ENCODE data around the gene SSX2IP.

DNA sequence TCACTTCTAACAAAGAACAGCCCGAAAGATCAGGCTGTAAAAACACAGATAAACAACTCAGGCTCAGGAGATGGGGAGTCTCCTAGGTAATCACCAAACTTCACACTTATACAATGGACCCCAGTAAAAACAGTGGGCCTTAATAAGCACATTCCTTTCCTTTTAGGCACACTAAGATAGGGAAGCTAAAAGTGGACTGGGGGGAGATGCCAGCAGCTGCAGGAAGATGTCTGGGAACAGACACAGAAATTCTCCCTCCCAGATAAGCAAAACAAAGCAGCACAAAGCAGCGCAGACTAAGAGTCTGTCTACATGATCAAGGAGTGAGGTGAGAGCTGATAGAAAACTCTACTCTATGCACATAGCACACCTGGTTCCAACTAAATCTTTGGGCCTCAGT is 87.0 kb downstream of the SSX2IP start:
- no peak for TF ChIP-seq REST (IDR thresholded peaks at IDR 0.05; ENCODE audit: low read depth)
- TF ChIP-seq TAF1 (IDR thresholded peaks at IDR 0.05; ENCODE audit: low read depth): no peak
- no peak for TF ChIP-seq YY1 (IDR thresholded peaks at IDR 0.05; ENCODE audit: low read depth)
- no peak for TF ChIP-seq FOXM1 (IDR thresholded peaks at IDR 0.05; ENCODE audit: borderline replicate concordance, low read depth)
- TF ChIP-seq CEBPB (IDR thresholded peaks at IDR 0.05): no peak
- TF ChIP-seq TEAD4 (IDR thresholded peaks at IDR 0.05): no peak
- no peak for TF ChIP-seq EP300 (IDR thresholded peaks at IDR 0.05; ENCODE audit: borderline replicate concordance)
- no peak for TF ChIP-seq EGR1 (IDR thresholded peaks at IDR 0.05)
- TF ChIP-seq TCF12 (IDR thresholded peaks at IDR 0.05; ENCODE audit: low read depth): no peak
- TF ChIP-seq, protein P1, sequence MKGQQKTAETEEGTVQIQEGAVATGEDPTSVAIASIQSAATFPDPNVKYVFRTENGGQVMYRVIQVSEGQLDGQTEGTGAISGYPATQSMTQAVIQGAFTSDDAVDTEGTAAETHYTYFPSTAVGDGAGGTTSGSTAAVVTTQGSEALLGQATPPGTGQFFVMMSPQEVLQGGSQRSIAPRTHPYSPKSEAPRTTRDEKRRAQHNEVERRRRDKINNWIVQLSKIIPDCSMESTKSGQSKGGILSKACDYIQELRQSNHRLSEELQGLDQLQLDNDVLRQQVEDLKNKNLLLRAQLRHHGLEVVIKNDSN (IDR thresholded peaks at IDR 0.05): no peak
- no peak for TF ChIP-seq RAD21 (IDR thresholded peaks at IDR 0.05; ENCODE audit: low read depth)
- no peak for TF ChIP-seq NFIC (IDR thresholded peaks at IDR 0.05)
- TF ChIP-seq ZBTB7A (IDR thresholded peaks at IDR 0.05; ENCODE audit: low read depth): no peak

Data from Ishikawa (cell line).